AG04450 (cell line): ENCODE results near the gene RPL27A. TPM values are rescaled to one million over a fixed set of nuclear protein-coding genes. Genes with fewer than 3 reads are reported as not detected.
A peak's percentile ranks its signal among the peaks of the same experiment; 100 is the strongest.

Experiments
- CTCF ChIA-PET: fragments of 300-600, 350-600 bp; formaldehyde crosslinking; extraction: SDS; loops from one replicate; lab custom pipeline; 2022; ENCODE audit warnings: antibody characterized with exemption, inconsistent platforms; lab: Charles Lee
- POLR2A ChIA-PET: fragments of 350-600 bp; formaldehyde crosslinking; extraction: SDS; loops from one replicate; lab custom pipeline; 2021; ENCODE audit warnings: antibody characterized with exemption, inconsistent platforms; lab: Yijun Ruan, JAX
- DNase-seq: peaks from one replicate; pipeline ENCODE4 v3.0.0-alpha.2; 2011; ENCODE audit warnings: low read depth, low spot score
- H3K27ac ChIP-seq: one replicate; pipeline ENCODE4 v1.5.1; 2012; ENCODE audit warnings: low read depth, low read length, control low read depth
- H3K27me3 ChIP-seq: one replicate; pipeline ENCODE4 v1.6.0; 2012; ENCODE audit warnings: low read length; ENCODE audit not compliant: control insufficient read depth, insufficient read depth
- H3K4me3 ChIP-seq: 2 replicates; pipeline ENCODE4 v1.5.1; 2011; ENCODE audit warnings: mild to moderate bottlenecking, low read depth, low read length, control low read depth
- H3K9me3 ChIP-seq: 2 replicates; pipeline ENCODE4 v1.5.1; 2012; ENCODE audit warnings: low read length; ENCODE audit not compliant: control insufficient read depth, insufficient read depth
- CTCF ChIP-seq: IDR thresholded peaks from 2 replicates; pipeline ENCODE4 v1.5.1; 2011; ENCODE audit warnings: low read depth, low read length, control low read depth, inconsistent platforms
- polyA plus RNA-seq: library from polyadenylated mRNA; depleted of rRNA; stranded (reverse); fragments of >200 nt; gene quantifications from 2 replicates; pipeline ENCODE4 v1.2.3, GENCODE V29; 2011

Gene RPL27A
- polyA plus RNA-seq, 1 experiment: 941 TPM

- DNase-seq: no peak
- Histone ChIP-seq H3K9me3 (no peaks in the 10 kb centered on the region), H3K27me3 (no peaks in the 10 kb centered on the region), H3K27ac (peak overlapping the region; percentile 96), H3K4me3 (no peak overlapping the region)
- TF ChIP-seq CTCF: no peak
- ChIA-PET CTCF (interaction anchor here (1.2 to 1.4 kb wide), 2 partner anchors 47 to 240 kb away, joined by 3 to 4 read pairs; no protein-coding TSS in a partner anchor), POLR2A (interaction anchor here (1.0 to 2.3 kb wide), 6 partner anchors 9 to 150 kb away, joined by 3 to 10 read pairs (median 3); no protein-coding TSS in a partner anchor)
Measured at GRCh38 chr11:8720868-8721608, 38.4 kb downstream of the RPL27A start.

GRCh38 chr11:8721609-8722500, 39.3 kb downstream of the RPL27A start:
- TF ChIP-seq CTCF: no peak
- ChIA-PET CTCF (interaction anchor here (1.4 kb wide), 1 partner anchor 65 kb away, joined by 3 read pairs; no protein-coding TSS in a partner anchor), POLR2A (interaction anchor here (0.5 to 1.0 kb wide), 4 partner anchors 87 to 243 kb away, joined by 3 read pairs; no protein-coding TSS in a partner anchor)
- DNase-seq: no peak
- H3K27me3 ChIP-seq: no peaks in the 10 kb centered on the region
- H3K9me3 ChIP-seq: no peaks in the 10 kb centered on the region
- no peak overlapping the region for H3K4me3 ChIP-seq
- H3K27ac ChIP-seq: peak overlapping the region; percentile 96

GRCh38 chr11:8722809-8723208, 40.2 kb downstream of the RPL27A start:
- Histone ChIP-seq H3K9me3 (no peaks in the 10 kb centered on the region), H3K27me3 (no peaks in the 10 kb centered on the region), H3K27ac (peak overlapping the region; percentile 96), H3K4me3 (no peak overlapping the region)
- ChIA-PET CTCF (interaction anchor here (1.4 kb wide), 1 partner anchor 64 kb away, joined by 3 read pairs; no protein-coding TSS in a partner anchor), POLR2A (interaction anchor here (0.8 kb wide), 1 partner anchor 242 kb away, joined by 3 read pairs; no protein-coding TSS in a partner anchor)
- DNase-seq: no peak
- TF ChIP-seq CTCF: no peak

GRCh38 chr11:8723711-8724110, 41.1 kb downstream of the RPL27A start:
- DNase-seq: no peak
- H3K9me3 ChIP-seq: no peaks in the 10 kb centered on the region
- TF ChIP-seq CTCF: no peak
- H3K4me3 ChIP-seq: no peak overlapping the region
- POLR2A ChIA-PET: no interaction called here
- CTCF ChIA-PET: interaction anchor here (0.6 kb wide), 1 partner anchor 64 kb away, joined by 3 read pairs; no protein-coding TSS in a partner anchor
- no peaks in the 10 kb centered on the region for H3K27me3 ChIP-seq
- no peak overlapping the region for H3K27ac ChIP-seq
